BJ (cell line): Measurements from ENCODE around the gene METTL8. TPM values are rescaled to one million over a fixed set of nuclear protein-coding genes. Genes with fewer than 3 reads are reported as not detected.

Experiments used
- CTCF ChIA-PET: fragments of 350-600 bp; formaldehyde crosslinking; extraction: SDS; loops from one replicate; lab custom pipeline; 2021; ENCODE audit warnings: antibody characterized with exemption, inconsistent platforms; lab: Yijun Ruan, JAX
- POLR2A ChIA-PET: fragments of 300-600 bp; sonication (Branson Sonifier 250); formaldehyde crosslinking; extraction: SDS; loops from one replicate; lab custom pipeline; 2021; ENCODE audit warnings: antibody characterized with exemption; lab: Charles Lee
- DNase-seq: peaks from one replicate; pipeline ENCODE4 v3.0.0-alpha.2; 2011; ENCODE audit warnings: low read depth
- H3K27me3 ChIP-seq: 2 replicates; pipeline ENCODE4 v1.6.0; 2011; ENCODE audit warnings: low read length; ENCODE audit not compliant: control insufficient read depth, insufficient read depth
- H3K36me3 ChIP-seq: 2 replicates; pipeline ENCODE4 v1.5.1; 2011; ENCODE audit warnings: low read length; ENCODE audit not compliant: control insufficient read depth, insufficient read depth
- H3K4me3 ChIP-seq: 2 replicates; pipeline ENCODE4 v1.5.1; 2011; ENCODE audit warnings: low read depth, mild to moderate bottlenecking, control low read depth, low read length
- polyA plus RNA-seq: library from polyadenylated mRNA; depleted of rRNA; stranded (reverse); fragments of >200 nt; gene quantifications from 2 replicates; pipeline ENCODE4 v1.2.3, GENCODE V29; 2011
- TF ChIP-seq, protein P1 (sequence below): IDR thresholded peaks from 2 replicates; pipeline ENCODE4 v1.5.1; 2011; ENCODE audit warnings: low read depth, mild to moderate bottlenecking, control low read depth, inconsistent platforms, low read length, moderate library complexity; ENCODE audit not compliant: insufficient read depth

The METTL8 gene
- polyA plus RNA-seq, 1 experiment = 5.4 TPM

DNA sequence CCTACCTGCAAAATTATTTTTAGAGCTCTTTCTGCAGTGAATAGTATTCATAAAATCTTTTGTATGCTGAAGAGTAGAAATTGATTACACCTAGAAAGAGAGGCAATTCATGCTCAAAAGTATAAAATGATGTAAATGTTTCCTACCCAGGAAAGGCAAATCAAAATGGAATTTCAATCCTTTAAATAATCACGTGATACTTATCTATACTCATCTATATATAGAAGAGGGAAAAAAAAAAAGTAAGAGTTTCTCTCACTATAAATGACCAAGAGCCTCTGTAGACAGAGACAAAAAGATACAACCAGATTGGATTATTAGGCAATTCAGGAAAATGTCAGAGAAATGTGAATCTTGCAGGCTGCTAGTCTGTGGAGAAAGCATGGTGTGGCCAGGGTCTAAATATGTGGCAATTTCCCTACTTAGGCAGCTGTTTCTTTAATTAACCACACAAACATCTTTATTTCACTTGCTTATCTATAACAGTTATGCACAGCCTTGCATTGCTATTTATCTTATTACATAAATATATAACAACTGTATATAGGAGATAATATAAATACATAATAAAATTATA, 39.5 kb downstream of the METTL8 start:
- TF ChIP-seq, protein P1, sequence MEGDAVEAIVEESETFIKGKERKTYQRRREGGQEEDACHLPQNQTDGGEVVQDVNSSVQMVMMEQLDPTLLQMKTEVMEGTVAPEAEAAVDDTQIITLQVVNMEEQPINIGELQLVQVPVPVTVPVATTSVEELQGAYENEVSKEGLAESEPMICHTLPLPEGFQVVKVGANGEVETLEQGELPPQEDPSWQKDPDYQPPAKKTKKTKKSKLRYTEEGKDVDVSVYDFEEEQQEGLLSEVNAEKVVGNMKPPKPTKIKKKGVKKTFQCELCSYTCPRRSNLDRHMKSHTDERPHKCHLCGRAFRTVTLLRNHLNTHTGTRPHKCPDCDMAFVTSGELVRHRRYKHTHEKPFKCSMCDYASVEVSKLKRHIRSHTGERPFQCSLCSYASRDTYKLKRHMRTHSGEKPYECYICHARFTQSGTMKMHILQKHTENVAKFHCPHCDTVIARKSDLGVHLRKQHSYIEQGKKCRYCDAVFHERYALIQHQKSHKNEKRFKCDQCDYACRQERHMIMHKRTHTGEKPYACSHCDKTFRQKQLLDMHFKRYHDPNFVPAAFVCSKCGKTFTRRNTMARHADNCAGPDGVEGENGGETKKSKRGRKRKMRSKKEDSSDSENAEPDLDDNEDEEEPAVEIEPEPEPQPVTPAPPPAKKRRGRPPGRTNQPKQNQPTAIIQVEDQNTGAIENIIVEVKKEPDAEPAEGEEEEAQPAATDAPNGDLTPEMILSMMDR = no peak
- ChIA-PET CTCF (interaction anchor here (1.4 to 1.5 kb wide), 2 partner anchors 46 to 48 kb away, joined by 3 read pairs; no protein-coding TSS in a partner anchor), POLR2A (no interaction called here)
- Histone ChIP-seq H3K27me3 (no peaks in the 10 kb centered on the region), H3K4me3 (no peak overlapping the region), H3K36me3 (no peaks in the 10 kb centered on the region)
- DNase-seq = no peak

DNA sequence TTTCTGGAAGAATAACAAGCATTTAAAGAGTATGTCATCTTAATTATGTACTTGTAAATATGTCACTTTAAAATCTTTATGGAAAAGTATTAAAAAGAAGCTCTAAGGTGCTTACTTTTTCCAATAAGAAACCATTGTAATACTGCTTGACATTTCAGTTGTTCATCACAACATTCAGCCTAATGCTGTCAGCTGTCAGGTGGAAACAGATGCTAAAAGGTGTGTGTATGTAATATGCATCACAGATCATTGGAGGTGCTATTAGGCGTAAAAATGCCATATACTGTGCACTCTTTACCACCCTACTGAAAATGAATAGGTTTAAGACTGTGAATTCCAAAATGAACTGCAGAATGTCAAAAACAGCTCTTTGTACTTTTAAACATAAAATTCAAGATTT, 40.3 kb downstream of the METTL8 start:
- Histone ChIP-seq H3K27me3 (no peaks in the 10 kb centered on the region), H3K4me3 (no peak overlapping the region), H3K36me3 (no peaks in the 10 kb centered on the region)
- no peak for DNase-seq
- POLR2A ChIA-PET = no interaction called here
- TF ChIP-seq, protein P1 = no peak
- CTCF ChIA-PET = interaction anchor here (0.6 to 1.5 kb wide), 3 partner anchors 48 to 357 kb away, joined by 3 read pairs; no protein-coding TSS in a partner anchor

DNA sequence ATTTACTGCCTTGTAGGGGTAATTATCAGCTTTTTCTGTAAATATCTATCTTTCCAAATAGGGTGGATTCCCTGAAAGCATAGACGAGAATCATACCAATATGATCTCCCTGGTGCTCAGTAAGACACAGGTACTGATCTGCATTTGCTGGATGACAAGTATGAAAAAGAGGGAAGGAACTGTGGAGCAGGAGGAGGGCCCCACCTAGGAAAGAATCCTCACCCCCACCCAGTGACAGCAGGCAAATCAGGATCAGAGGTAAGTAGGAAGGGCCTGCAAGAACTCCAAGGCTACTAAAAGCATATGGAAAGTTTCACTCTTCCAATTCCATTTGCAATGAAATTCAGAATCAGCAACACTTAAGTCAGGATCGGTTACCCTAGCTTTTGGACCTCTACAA, 42.3 kb downstream of the METTL8 start:
- Histone ChIP-seq H3K27me3 (no peaks in the 10 kb centered on the region), H3K36me3 (no peaks in the 10 kb centered on the region), H3K4me3 (no peak overlapping the region)
- no peak for DNase-seq
- POLR2A ChIA-PET = no interaction called here
- CTCF ChIA-PET = interaction anchor here (0.8 kb wide), 1 partner anchor 91 kb away, joined by 3 read pairs; no protein-coding TSS in a partner anchor
- TF ChIP-seq, protein P1 = no peak

DNA sequence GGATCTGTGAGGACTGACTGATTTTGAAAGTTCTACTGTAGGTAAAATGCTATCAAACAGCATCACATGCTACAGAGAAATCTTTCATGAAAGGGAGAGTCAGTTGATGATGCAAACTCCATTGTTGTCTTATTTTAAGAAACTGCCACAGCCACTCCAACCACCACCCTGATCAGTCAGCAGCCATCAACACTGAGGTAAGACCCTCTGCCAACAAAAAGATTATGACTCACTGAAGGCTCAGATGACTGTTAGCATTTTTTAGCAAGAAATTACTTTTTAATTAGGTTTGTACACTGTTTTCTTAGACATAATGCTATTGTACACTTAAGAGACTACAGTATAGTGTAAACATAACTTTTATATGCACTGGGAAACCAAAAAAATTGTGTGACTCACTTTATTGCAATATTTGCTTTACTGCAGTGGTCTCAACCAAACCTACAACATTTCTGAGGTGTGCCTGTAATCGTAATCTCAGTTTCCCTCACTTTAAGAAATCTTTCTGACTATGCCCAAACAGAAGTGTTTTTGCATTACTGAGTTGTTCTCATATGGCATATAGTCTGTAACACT, 42.8 kb downstream of the METTL8 start:
- no peaks in the 10 kb centered on the region for H3K36me3 ChIP-seq
- ChIA-PET POLR2A (no interaction called here), CTCF (no interaction called here)
- TF ChIP-seq, protein P1 = no peak
- peak; percentile 50 for DNase-seq
- H3K27me3 ChIP-seq = no peaks in the 10 kb centered on the region
- H3K4me3 ChIP-seq = no peak overlapping the region

DNA sequence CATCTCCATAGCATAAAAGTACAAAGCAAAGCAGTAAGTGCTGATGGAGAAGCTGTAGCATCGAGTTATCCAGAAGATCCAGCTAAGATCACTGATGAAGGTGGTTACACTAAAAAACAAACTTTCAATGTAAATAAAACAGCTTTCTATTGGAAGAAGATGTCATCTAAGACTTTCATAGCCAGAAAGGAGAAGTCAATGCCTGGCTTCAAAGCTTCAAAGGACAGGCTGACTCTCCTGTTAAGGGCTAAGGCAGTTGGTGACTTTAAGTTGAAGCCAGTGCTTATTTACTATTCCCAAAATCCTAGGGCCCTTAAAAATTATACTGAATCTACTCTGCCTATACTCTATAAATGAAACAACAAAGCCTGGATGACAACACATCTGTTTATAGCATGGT, 44.0 kb downstream of the METTL8 start:
- ChIA-PET POLR2A (no interaction called here), CTCF (no interaction called here)
- no peaks in the 10 kb centered on the region for H3K36me3 ChIP-seq
- no peak for DNase-seq
- TF ChIP-seq, protein P1 = no peak
- no peak overlapping the region for H3K4me3 ChIP-seq
- H3K27me3 ChIP-seq = no peaks in the 10 kb centered on the region
